ENCODE measurements around the gene ROR1.

The ROR1 gene

DNA sequence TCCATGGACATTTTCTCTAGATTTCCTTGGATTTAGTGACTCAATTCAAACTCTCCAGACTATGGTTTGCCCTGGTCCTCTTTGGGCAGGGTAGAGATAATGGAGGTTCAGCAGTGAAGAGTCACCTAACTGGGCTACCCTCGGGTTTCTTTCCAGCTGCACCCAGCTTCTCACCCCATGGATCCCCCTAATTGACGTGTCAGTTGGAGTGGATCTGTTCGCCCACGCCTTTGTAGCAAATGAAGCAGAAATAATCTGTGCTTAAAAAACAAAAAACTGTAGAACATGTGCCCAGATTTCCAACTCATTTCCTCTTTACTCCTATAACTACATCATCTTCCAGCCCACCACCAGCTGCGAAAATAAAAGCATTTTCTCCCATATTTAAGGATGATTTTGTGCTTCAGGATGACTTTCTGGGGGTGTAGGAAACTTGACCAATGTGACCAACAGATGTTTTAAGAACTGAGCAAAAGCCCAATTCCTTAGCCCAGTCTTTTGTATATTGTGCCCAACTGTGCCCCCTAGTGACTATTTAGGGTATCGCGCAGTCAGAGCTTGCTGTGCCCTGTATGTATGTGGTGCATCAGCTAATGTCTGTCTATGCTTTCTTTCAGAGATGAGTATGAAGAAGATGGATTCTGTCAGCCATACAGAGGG, 363.1 kb downstream of the ROR1 start:
- TF ChIP-seq SIN3A (IDR thresholded peaks at IDR 0.05; ENCODE audit: borderline replicate concordance, insufficient read depth, low read length) = no peak
- TF ChIP-seq, protein P1, sequence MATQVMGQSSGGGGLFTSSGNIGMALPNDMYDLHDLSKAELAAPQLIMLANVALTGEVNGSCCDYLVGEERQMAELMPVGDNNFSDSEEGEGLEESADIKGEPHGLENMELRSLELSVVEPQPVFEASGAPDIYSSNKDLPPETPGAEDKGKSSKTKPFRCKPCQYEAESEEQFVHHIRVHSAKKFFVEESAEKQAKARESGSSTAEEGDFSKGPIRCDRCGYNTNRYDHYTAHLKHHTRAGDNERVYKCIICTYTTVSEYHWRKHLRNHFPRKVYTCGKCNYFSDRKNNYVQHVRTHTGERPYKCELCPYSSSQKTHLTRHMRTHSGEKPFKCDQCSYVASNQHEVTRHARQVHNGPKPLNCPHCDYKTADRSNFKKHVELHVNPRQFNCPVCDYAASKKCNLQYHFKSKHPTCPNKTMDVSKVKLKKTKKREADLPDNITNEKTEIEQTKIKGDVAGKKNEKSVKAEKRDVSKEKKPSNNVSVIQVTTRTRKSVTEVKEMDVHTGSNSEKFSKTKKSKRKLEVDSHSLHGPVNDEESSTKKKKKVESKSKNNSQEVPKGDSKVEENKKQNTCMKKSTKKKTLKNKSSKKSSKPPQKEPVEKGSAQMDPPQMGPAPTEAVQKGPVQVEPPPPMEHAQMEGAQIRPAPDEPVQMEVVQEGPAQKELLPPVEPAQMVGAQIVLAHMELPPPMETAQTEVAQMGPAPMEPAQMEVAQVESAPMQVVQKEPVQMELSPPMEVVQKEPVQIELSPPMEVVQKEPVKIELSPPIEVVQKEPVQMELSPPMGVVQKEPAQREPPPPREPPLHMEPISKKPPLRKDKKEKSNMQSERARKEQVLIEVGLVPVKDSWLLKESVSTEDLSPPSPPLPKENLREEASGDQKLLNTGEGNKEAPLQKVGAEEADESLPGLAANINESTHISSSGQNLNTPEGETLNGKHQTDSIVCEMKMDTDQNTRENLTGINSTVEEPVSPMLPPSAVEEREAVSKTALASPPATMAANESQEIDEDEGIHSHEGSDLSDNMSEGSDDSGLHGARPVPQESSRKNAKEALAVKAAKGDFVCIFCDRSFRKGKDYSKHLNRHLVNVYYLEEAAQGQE (IDR thresholded peaks at IDR 0.05; ENCODE audit: insufficient read depth in 1 of 2, low read depth in 2 of 2, low read length in 2 of 2) = no peak
- TF ChIP-seq TAF1 (IDR thresholded peaks at IDR 0.05; ENCODE audit: borderline replicate concordance, insufficient read depth, low read length) = no peak
- no peak for TF ChIP-seq FOXP2 (optimal IDR thresholded peaks at IDR 0.05; ENCODE audit: borderline replicate concordance, extremely low read depth, extremely low read length, insufficient read depth)
- TF ChIP-seq POLR2AphosphoS5 (IDR thresholded peaks at IDR 0.05; ENCODE audit: low read depth, low read length) = no peak

DNA sequence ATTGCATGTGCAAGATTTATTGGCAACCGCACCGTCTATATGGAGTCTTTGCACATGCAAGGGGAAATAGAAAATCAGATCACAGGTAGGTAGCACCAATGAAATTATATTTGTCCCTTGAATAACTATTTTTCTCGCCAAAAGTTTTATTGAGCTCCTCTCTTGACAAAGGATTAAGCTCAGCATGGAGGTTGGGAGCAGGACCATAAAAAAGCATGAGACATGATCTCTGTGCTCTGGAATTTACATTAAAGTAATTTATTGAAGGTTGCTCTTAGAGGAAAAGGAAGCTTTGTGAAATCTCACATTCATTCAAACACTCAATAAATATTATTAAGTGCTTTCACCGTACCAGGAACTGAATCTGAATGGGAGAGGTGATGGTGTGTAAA, 363.6 kb downstream of the ROR1 start:
- TF ChIP-seq FOXP2 (optimal IDR thresholded peaks at IDR 0.05; ENCODE audit: borderline replicate concordance, extremely low read depth, extremely low read length, insufficient read depth) (no peak), SIN3A (IDR thresholded peaks at IDR 0.05; ENCODE audit: borderline replicate concordance, insufficient read depth, low read length) (no peak)
- TF ChIP-seq, protein P1 (IDR thresholded peaks at IDR 0.05; ENCODE audit: insufficient read depth in 1 of 2, low read depth in 2 of 2, low read length in 2 of 2) = no peak

DNA sequence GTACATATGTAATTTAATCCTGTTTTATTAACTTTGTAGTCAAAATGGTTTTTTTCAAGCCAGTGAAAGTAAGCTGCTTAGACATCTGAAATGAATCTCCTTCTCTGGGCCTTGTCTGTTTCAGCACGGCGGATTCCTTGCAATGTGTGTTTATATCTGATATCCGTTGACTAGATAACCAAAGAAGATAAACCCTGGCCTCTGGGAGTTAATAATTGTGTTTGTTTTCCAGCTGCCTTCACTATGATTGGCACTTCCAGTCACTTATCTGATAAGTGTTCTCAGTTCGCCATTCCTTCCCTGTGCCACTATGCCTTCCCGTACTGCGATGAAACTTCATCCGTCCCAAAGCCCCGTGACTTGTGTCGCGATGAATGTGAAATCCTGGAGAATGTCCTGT, 366.1 kb downstream of the ROR1 start:
- TF ChIP-seq TAF1 (IDR thresholded peaks at IDR 0.05; ENCODE audit: borderline replicate concordance, insufficient read depth, low read length) (no peak), FOXP2 (optimal IDR thresholded peaks at IDR 0.05; ENCODE audit: borderline replicate concordance, extremely low read depth, extremely low read length, insufficient read depth) (peak; percentile 9), POLR2AphosphoS5 (IDR thresholded peaks at IDR 0.05; ENCODE audit: low read depth, low read length) (no peak), SIN3A (IDR thresholded peaks at IDR 0.05; ENCODE audit: borderline replicate concordance, insufficient read depth, low read length) (peak; percentile 42; the same call in 1 of the 2 replicates)
- TF ChIP-seq, protein P1 (IDR thresholded peaks at IDR 0.05; ENCODE audit: insufficient read depth in 1 of 2, low read depth in 2 of 2, low read length in 2 of 2) = 0 out of 4 replicates have a peak, but pooled peaks of 1 of the 2 experiments have one; percentile 25

DNA sequence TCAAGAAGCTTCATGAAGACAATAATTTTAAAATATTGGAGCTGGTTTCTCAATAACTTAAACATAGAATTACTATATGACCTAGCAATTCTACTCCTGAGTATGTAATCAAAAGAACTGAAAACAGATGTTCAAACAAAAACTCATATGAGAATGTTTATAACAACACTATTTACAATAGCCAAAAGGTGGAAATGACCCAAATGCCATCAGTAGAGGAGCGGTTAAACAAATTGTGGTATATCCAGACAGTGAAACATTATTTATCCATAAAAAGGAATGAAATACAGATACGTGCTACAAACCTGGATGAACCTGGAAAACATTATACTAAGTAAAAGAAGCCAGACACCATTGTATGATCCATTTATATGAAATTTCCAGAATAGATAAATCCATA, 366.8 kb downstream of the ROR1 start:
- no peak for TF ChIP-seq FOXP2 (optimal IDR thresholded peaks at IDR 0.05; ENCODE audit: borderline replicate concordance, extremely low read depth, extremely low read length, insufficient read depth)
- no peak for TF ChIP-seq SIN3A (IDR thresholded peaks at IDR 0.05; ENCODE audit: borderline replicate concordance, insufficient read depth, low read length)
- no peak for TF ChIP-seq POLR2AphosphoS5 (IDR thresholded peaks at IDR 0.05; ENCODE audit: low read depth, low read length)
- TF ChIP-seq, protein P1 (IDR thresholded peaks at IDR 0.05; ENCODE audit: insufficient read depth in 1 of 2, low read depth in 2 of 2, low read length in 2 of 2) = no peak
- no peak for TF ChIP-seq TAF1 (IDR thresholded peaks at IDR 0.05; ENCODE audit: borderline replicate concordance, insufficient read depth, low read length)
